ENCODE data around the gene SLAMF8.

- TF ChIP-seq TAF1 (IDR thresholded peaks at IDR 0.05; ENCODE audit: low read depth) (no peak), CTCF (IDR thresholded peaks at IDR 0.05; ENCODE audit: poor library complexity, severe bottlenecking) (no peak), RAD21 (conservative IDR thresholded peaks at IDR 0.05) (no peak), EP300 (conservative IDR thresholded peaks at IDR 0.05; ENCODE audit: poor library complexity, severe bottlenecking) (no peak), EZH2 (IDR thresholded peaks at IDR 0.05; ENCODE audit: borderline replicate concordance, insufficient read depth, low read length, poor library complexity, severe bottlenecking) (no peak), POLR2AphosphoS5 (IDR thresholded peaks at IDR 0.05) (no peak)
Measured at GRCh38 chr1:159829822-159830465, 3.3 kb downstream of the SLAMF8 start.

Measured in neural cell (in vitro differentiated cells).